HG03342 (cell line): ENCODE results near the gene CFHR4.
"Not testable (repeated sequence)": the region's sequence is repeated elsewhere in the genome, so short reads cannot be mapped to it uniquely, and the experiment has no call there.

ENCODE experiments used
- ATAC-seq: cut with Tn5 transposase; IDR thresholded peaks from one replicate; pipeline ENCODE4 v1.9.1; 2021; ENCODE audit warnings: mild to moderate bottlenecking, moderate library complexity; ENCODE audit not compliant: unreplicated experiment

Gene CFHR4

DNA sequence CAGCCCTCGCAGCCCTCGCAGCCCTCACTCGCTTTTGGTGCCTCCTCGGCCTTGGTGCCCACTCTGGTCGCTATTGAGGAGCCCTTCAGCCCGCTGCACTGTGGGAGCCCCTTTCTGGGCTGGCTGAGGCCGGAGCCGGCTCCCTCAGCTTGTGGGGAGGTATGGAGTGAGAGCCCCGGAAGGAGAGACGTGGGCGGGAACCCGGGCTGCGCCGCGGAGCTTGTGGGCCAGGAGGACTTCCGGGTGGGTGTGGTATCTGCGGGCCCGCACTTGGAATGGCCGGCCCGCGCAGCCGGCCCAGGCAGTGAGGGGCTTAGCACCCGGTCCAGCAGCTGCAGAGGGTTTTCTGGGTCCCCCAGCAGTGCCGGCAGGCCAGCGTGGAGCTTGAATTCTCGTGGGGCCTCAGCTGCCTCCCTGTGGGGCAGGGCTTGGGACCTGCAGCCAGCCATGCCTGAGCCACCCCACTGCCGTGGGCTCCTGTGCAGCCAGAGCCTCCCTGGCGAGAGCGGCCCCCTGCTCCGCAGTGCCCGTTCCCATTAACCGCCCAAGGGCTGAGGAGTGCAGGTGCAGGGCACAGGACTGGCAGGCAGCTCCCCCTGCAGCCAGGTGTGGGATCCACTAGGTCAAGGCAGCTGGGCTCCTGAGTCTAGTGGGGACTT, 45.8 kb downstream of the CFHR4 start:
- no peak for ATAC-seq

DNA sequence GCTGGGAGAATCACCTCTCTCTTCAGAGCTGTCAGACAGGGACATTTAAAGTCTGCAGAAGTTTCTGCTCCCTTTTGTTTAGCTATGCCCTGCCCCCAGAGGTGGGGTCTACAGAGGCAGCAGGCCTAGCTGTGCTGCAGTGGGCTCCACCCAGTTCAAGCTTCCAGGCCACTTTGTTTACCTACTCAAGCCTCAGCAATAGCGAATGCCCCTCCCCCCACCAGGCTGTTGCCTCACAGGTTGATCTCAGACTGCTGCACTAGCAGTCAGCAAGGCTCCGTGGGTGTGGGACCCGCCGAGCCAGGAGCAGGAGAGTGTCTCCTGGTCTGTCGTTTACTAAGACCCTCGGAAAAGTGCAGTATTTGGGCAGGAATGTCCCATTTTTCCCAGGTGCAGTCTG, 53.6 kb downstream of the CFHR4 start:
- ATAC-seq = not testable (repeated sequence)

DNA sequence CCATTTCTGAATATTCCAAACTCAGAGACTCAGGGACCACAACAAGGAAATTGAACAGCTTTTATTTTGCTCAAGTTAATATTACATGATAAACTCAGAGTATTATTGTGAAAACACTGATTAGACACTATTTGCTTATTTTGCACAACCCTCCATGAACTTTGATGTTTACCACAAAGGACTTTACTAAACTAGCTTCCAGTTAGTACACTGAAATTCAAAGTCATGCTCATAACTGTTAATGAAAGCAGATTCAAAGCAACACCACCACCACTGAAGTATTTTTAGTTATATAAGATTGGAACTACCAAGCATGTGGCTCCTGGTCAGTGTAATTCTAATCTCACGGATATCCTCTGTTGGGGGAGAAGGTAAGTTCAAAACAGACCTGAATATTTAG, 55.7 kb downstream of the CFHR4 start, which contains the start of gene CFHR2:
TSS of gene CFHR2 (plus strand) at position 171 of the 400 bp plus-strand sequence. CDS start at position 314, 143 bp downstream.
- not testable (repeated sequence) for ATAC-seq

DNA sequence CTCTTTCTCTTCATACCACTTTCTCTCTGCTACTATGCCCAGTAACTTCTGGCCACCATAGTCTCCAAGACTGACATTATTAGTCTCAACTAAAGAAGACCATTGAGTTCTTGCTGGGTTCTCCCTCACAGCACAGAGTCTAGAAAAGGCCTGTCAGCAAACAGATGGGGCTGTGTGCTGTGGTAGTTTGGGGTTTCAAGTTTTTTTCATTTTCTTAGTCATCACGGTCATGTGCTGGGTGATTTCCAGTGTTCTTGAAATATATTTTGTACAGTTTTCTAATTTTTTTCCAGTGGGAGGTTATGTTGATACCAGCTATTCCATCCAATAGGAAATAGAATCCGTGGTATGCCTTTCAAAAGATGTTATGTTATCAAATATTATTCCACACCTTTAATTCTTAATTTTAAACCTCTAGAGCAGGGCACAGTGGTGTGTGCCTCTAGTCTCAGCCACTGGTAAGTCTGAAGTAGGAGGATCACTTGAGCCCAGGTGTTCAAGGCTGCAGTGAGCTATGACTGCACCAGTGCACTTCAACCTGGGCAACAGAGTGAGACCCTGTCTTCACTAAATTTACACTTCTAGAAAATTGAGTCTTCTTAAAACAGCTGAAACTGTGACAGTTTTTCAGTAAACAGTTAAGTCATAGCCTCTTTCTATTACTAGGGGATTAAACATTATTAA, 64.0 kb downstream of the CFHR4 start:
- ATAC-seq = peak; percentile 83

DNA sequence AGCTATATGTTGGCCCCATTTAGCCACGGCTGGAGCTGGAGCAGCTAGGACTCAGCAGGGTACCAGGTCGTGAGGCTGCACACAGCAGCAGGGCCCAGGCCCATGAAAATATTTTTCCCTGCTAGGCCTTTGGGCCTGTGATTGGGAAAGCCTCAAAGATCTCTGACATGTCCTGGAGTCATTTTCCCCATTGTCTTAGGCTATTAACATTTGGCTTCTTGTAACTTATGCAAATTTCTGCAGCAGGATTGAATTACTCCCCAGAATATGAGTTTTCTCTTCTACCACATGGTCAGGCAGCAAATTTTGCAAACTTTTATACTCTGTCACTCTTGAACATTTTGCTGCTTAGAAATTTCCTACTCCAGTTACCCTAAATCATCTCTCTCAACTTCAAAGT, 66.9 kb downstream of the CFHR4 start:
- ATAC-seq = no peak

DNA sequence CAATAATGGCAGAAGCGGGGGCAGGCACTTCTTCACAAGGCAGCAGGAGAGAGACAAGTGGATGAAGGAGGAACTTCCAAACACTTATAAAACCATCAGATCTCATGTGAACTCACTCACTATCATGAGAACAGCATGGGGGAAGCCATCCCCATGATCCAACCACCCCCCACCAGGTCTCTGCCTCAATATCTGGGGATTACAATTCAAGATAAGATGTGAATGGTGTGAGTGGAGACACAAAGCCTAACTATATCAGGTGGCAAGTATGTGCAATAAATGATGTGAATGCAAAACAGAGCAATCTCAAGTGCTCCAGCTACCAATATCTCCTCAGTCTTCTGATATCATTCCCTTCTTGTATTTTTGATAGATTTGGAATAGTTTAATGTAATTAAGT, 68.1 kb downstream of the CFHR4 start:
- ATAC-seq = no peak

DNA sequence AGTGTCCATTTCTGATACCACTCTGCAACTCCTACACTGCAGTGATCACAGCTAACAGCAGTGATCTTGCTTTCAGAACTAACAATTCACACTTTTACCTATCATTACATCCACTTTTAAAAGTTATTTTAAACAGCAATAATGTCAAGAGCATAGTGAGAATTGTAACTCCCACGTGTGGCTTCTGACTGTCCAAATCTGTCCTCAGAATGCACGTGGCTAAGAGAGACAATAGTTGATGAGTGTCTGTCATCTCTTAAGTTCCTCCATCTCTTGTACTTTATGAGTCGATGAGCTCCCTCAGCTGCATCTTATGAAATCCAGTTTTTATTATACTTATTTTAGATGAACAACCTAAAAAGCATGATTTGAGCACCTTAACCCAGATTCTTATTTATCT, 73.0 kb downstream of the CFHR4 start:
- ATAC-seq = no peak
